ENCODE results near the gene CNDP1.
A peak's percentile ranks its signal among the peaks of the same experiment; 100 is the strongest.

CNDP1 gene

DNA sequence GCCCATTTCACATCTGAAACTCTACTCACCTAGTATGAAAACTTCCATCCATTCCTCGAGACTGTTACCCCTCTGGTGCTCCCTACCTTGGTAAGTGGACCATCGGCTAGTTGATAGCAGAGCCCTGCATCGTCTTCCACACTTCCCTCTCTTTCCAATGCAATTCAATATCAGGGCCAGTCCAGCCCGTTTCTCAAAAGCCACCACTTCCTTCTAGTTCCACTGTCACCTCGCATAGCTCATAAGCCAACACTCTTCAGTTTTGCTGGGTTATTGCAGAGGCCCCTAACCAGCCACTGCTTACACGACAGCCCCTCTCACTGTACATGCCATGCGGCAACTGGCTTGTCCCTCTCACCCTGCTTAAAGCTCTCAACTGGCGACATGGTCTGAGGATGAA lies 53.1 kb downstream of the CNDP1 start:
- DNase-seq (ENCODE audit: low spot score): no peak

DNA sequence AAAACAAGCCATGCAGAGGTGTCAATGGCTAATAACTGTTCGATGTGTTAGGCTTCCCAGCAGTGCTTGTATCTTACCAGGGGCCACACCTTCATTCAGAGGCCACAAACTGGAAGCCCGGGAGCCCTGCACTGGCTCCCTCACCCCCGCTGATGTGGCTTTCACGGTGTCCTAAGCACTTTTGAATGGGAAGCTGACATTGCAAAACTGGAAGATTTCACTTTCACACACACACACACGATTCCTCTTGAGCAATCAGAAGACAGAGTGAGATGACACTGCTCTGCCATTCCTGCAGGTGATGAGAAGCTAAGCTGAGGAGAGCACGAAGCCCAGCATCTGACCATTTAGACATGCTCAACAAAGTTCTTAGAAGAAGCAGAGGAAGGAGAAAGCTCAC lies 54.7 kb downstream of the CNDP1 start:
- DNase-seq (ENCODE audit: low spot score): no peak

DNA sequence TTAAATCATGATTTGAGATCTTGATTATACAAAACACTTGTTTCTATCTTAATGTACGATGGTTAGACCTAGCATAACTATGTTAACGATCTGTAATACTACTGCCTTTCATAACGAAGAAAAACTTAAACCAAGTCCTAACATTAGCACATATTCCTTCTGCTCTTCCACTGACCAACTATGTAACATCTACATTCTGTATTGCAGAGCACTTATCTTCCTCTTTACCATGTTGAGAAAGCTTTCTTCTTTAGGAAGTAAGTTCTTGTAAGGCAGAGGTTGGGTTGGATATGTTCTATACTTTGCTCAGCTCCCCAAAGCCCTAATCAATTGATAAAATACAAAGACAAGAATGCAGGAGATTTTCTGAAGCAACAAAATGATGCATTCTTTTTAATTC lies 55.5 kb downstream of the CNDP1 start:
- no peak for DNase-seq (ENCODE audit: low spot score)

DNA sequence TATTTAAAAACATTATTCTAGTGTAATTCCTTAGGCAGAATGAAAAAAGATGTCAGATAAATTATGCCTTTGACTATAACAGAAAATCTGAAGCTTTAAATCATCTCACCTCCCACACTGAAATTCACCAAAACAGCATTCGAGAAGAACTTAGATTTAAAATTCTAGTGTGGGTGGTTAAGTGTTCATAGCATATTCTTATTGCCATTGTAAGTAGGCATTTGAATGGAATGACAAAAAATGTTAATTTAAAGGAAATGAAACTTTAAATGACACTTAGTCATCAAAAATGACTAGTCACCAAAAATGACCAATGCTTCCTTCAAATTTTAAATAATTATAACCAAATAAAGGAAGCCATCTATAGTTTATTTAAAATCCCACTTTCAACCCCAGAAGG lies 56.4 kb downstream of the CNDP1 start:
- no peak for DNase-seq (ENCODE audit: low spot score)

DNA sequence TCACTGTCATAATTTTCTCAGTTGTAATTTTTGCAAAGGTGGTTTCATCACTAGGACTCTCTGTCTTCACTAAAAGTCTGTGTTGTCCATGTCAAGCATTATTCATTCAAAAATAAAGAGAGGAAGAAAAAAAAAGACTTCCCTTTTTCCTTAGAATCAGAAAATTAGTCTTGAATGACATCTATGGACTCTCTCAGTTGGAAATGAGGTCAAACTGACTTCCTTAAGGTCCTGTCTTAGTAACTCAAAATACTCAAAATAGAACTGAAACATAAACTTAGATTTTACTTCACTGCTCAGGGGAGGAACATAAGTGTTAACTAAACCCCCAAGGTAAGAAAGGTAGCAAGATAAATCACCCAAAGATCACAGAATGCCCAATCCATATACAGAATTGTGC lies 61.1 kb downstream of the CNDP1 start:
- no peak for DNase-seq (ENCODE audit: low spot score)

DNA sequence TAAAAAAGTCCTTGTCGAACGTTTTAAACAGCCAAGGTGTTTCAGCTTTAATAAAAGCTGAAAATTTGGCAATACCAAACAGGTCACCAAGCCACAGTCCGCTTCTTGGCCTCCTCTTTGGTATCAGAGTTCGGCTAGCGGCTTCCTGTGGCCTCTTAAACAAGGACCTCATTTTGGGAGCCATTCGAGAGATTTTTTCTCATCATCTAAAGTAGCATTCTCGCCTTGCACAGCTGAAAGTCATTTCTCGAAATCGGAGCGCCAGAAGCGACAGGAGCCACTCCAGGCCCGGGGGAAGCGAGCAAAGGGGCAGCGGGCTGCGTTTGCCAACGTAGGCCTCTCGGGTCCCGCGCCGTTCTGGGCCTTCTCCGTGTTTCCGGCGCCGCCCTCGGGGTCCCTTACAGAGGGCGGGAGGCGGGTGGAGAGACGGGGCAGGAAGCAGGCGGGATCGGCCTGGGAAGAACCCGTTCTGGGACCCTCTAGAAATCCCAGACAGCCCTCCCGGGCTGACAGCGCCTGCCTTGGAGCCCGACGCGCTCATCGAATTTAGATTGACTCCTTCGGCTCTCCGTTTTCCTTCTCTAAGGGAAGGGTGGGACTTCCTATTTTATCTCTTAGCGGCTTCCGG lies 62.8 kb downstream of the CNDP1 start:
- DNase-seq (ENCODE audit: low spot score): peak; percentile 67

DNA sequence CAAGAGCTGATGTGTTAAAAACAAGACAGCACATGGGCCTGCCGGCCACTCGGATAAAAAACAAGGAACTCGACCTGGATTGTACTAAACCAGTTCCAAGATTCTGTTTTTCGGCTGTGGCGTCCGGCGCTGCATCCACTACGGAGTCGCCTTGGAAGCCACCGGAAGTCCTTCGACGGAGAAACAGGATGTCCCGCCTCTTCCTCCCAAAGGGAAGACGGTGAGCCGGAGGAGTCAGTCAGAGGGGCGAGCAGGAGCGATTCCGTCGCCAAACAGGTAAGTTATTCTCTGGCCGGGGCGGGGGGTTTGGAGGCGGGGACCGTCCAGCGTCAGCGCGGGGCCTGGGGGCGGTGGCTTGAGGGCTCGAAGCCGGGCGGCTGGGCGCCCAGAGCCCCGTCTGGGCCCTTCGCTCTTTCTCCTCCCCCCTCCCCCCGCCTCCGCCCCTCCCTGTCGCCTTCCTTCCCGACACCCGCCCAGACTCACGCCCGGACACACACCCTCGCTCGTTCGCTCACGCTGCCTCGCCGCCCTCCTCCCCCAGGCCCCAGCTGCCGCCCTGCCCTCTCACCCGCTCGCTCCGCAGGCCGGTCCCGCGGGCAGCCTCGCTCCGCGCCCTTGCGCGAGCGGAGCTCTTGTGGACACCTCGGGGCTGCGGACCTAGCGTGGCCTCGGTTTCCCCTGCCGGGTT lies 63.5 kb downstream of the CNDP1 start, which contains the start of gene ZNF407:
Gene ZNF407 (plus strand): TSS at position 209 of the 688 bp plus-strand sequence. CDS start 33,150 bp downstream, outside the sequence.
- peak; percentile 92 for DNase-seq (ENCODE audit: low spot score)

DNA sequence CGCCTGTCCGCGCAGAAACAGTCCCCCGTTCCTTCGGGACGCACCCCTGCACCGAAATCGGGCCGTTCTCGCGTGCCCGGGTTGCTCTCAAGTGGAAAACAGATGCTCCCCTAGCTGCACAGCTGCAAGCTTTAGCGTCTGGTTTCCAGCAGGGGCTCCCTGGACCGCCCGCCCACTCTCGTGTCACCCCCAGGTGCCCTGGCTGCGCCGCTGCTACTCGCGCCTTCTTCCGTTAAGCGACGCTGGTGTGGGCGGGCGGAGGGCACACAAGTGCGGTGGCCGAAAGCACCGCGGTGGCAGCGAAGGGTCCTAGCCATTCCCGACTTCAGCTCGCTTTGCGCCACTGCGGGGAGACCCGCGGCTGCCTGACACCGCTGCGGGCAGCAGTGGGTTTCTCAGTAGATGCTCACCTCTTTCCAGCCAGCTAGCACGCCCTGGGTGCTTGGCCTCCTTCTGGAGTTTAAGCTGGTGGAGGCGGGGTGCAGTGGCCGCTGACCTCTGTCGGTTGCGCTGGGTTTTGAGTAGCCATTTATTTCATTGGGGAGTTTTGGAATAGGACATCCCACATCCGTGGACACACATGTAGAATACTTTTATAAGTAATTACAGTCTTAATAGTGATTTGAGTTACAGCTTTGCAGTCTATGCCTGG lies 64.2 kb downstream of the CNDP1 start:
- peak; percentile 60 for DNase-seq (ENCODE audit: low spot score)

DNA sequence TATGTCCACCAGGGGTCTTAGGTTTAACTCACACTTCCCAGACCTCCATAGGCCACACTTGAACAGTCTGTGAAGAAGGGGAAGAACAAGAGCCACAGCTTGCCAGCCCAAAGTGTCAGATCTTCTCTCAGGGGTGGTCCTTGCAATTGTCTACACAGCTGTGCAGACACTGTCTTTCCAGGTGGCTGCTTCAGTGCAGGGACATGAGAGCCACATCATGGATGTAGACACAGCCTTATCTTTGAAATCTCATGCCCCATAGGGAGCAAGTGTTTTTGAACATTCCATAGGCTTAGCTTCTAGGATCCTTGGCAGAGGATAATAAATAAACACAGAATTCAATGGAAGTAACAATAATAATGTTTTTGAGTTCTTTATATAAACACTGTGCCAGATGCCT lies 70.1 kb downstream of the CNDP1 start:
- DNase-seq (ENCODE audit: low spot score): no peak

DNA sequence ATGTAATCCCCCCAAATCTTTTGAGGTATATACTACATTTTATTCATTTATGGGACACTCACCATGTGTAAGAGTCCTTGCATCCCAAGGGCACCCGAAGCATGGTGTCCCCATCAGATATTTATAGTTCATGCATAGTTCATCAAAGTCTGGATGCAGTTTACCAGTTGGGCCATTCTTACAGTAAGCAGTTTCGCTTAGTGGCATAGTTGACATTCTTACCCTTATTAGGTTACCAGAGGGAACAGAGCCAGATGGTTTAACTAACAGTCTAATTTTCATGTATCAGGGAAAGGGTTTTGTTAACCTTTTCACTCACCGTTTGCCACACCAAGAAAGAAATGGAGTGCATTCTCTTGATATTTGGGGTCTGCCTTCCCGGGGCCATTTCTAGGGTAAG lies 70.5 kb downstream of the CNDP1 start:
- DNase-seq (ENCODE audit: low spot score): no peak

DNA sequence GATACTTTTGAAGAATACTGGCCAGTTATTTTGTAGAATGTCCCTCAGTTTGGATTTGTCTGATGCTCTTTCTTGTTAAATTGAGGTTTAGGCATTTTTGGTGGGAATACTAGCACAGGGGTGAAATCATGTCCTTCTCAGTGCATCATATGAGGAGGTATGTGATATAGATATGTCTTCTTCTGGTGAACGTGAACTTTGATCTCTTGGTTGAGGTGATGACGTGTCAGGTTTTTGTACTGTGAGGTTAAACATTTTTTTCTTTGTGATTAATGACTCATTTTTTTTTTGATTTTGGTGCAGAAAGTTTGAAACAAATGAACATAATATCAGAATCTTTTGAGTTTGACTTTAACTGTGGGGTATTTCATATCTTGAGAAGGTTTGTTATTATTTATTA lies 74.4 kb downstream of the CNDP1 start:
- DNase-seq (ENCODE audit: low spot score): no peak

DNA sequence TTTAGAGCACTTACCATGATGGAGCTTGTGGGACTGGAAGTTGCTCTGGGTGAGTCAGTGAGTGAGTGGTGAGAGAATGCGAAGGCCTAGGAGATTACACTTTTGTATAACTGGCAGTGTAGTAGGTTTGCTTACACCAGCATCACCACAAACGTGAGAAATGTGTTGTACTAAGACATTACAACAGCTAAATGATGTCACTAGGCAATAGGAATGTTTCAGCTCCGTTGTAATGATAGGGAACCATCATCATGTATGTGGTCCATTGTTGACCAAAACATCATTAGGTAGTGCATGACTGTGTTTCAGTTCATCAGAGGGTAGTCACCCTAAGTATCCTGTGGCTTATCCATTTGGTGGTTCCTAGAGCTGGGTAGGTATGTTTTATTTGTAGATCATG lies 75.2 kb downstream of the CNDP1 start:
- no peak for DNase-seq (ENCODE audit: low spot score)

DNA sequence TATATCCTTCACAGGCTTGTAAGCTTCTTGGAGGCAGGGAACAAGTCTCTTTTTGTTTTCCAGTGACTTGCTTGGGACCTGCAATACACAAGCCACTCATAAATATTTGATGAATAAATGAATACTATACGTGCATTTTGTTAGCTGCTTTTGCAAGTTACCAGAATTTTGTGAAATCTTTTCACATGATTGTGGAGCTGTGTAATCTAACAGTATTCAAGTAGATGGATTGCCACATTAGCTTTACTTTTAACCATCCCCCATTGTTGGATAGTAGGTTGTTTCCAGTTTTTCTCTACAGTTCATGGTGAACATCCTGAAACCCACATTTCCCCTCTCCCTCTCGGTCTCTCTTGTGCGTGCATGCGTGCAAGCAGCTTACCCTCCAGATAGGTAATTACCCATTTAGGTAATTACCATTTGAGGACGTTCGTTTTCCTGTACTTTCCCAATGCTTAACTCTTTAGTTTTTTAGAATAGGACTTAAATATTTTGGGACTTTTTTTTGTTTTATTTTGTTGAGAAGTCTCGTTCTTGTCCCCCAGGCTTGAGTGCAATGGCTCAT lies 75.8 kb downstream of the CNDP1 start:
- no peak for DNase-seq (ENCODE audit: low spot score)

DNA sequence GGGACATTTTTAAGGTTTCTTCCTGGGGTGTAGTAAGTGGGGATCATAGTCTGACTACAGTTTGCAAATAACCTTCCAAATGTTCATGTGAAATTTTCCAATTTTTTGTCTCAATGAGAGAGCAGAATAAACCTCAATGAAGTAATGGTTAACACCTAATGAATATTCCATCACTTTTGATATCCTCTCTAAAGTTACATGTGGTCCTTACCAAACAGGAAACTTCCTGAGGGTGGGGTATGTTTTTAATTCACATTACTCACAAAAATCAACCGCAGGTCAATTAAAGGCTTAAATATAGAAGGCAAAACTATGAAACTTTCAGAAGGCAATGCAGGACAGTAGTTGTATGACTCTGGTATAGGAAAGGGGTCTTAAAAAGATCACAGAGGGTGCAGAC lies 76.6 kb downstream of the CNDP1 start:
- no peak for DNase-seq (ENCODE audit: low spot score)

DNA sequence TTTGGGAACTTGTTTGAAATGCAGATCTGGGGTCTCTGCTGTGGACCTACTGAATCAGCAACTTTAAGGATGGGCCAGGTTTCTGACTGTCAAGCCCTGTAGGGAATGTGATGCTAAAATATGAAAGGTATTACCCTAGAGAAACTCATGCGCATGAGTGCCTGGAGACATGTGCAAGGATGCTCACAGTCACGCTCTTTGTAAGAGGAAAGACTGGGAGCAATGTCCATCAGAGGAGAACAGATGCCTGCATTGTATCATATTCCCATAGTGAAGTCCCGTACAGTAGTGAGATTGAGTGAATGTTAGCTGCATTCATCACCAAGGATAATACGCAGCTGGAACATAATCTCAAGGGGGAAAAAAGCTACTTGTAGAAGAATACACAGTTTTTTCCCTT lies 77.5 kb downstream of the CNDP1 start:
- no peak for DNase-seq (ENCODE audit: low spot score)

DNA sequence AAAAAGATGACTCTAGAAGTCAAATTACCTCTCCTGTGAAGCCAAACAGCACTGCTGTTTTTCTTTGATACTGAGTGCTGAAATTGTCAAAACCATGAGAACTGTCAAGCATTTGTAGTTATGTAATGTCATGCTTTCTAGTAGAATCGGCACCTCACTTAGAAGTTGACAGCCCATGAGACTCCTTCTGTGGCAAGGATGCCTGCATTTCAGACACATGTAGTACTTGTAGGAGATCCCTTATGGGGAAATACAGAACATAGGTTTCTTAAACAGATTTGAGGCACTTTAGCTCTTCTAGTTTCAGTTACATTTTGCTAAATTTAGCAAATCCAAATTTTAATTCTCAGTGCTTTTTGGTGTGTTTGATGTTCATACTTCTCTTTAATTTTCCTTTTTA lies 79.1 kb downstream of the CNDP1 start:
- DNase-seq (ENCODE audit: low spot score): no peak

DNA sequence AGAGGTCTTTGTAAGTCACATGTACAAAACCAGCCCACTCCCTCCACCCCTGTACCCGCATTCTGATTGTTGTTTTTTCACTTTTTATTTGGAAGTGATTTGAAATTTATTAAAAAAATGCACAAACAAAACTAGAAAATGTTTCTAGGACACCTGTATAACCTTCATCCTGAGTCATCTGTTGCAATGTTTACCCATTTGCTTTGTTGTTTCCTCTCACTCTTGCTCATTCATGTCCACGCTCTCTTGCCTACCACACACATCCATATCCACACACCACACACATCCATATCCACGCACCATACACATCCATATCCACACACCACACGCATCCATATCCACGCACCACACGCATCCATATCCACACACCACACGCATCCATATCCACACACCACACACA lies 82.2 kb downstream of the CNDP1 start:
- DNase-seq (ENCODE audit: low spot score): no peak

DNA sequence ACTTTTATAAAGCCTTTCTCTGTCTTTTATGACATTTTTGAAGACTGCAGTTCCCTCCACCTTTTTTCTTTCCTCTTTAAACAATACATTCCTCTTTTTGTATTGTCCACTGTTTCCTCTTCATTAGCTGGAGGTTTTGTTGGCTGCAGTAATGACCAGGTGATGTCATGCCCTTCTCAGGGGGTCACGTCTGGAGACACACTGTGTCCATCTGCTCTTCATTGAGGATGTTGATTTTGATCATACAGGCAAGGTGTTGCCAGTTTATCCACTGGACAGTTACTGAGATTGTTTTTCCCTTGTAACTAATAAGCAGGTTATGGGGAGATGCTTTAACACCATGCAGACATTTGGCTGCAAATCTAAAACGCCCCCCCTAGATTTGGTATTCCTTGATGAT lies 83.2 kb downstream of the CNDP1 start:
- DNase-seq (ENCODE audit: low spot score): no peak

DNA sequence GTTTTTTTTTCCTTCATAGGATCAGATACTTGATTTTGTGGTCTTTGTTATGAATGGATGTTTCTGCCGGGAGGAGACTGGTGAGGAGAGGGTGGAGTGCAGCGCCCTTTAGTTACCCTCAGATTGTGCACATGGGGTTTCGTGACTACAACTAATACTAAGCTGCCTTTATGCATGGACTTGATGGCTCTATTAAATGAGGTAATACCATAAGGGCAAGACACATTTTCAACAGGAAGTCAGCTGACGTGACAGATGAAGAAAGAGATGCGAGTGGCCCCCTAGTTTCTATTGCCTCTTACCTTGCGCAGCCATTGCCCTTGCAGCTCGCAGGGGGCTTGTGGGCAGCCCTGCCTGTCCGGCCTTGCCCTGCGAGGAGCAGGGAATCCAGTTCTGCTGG lies 87.8 kb downstream of the CNDP1 start:
- DNase-seq (ENCODE audit: low spot score): no peak

DNA sequence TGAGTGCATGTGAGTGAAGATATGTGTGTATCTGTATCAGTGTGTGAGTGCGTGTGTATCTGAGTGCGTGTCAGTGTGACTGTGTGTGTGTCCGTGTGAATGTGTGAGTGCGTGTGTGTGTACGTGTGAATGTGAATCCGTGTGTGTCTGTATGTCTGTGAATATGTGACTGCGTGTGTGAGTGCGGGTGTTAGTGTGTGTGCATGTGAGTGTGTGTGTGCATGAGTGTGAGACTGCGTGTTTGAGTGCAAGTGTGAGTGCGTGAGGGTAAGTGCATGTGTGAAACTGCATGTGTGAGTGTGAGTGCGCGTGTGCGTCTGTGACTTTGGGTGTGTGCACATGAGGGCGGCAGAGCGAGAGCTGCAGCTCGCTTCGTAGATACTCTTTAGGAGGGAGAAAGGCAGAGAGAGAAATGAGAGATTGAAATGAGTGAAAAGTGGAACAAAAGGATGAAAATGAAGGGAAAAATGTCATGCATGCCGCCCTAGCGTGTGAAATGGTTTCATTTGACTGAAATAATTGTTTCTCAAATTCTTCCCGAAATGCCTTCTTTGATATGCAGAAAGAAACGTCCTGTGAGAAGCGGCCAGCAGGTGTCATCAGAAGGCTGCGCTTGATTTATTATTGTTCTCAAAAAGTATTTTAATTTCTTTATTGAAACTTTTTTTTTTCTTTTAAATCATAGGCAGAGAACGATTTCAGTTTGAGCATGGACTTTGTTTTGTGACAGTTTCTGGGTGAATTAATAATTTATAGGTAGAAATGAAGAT lies 88.9 kb downstream of the CNDP1 start:
- no peak for DNase-seq (ENCODE audit: low spot score)

DNA sequence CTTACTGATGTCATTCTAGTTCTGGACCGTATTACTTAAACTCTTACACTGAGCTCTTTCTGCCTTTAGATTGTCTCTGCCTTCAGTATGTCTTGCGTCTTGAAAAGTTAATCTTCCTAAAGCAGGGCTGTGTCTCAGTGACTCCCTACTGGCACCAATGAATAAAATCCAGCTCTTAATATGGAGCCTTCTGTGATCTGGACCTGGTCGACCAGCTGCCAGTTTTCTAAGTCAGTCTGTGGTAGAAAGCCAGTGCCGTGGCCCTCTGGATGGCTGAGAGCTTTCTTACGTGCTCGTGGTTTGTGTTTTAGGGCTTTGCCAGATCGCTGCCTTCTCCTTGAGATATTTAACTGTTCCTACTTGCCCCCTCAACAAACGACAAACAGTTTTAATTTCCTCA lies 90.2 kb downstream of the CNDP1 start:
- no peak for DNase-seq (ENCODE audit: low spot score)

DNA sequence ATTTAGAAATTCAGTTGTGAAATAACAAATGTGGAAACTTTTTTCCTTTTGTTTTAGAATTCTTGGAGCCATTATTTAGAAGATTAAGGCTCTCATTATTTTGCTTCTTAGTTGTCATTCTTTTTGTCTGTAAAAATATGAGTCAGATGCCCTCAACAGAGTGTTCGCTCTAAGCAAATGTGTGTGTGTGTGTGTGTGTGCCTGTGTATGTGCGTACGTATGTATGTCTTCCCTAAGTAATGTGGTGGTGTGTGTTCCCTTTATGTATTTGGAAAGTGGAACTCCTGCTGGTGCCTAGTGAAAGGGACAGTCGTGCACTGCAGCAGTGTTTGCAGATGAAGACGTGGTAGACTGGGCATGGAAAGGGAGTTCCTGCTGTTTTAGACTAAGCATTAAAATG lies 90.9 kb downstream of the CNDP1 start:
- DNase-seq (ENCODE audit: low spot score): no peak
